HL-60 (cell line): Measurements from ENCODE around the gene NBL1.

Experiments
- SPI1 ChIP-seq: IDR thresholded peaks from 2 replicates; pipeline ENCODE4 v1.6.1; 2012; ENCODE audit warnings: low read depth, mild to moderate bottlenecking, borderline replicate concordance
- TF ChIP-seq, protein P1 (sequence below): IDR thresholded peaks from one replicate; pipeline ENCODE4 v1.5.1; 2011; ENCODE audit warnings: low read length, control low read depth, inconsistent platforms; ENCODE audit not compliant: insufficient read depth

GRCh38 chr1:19654386-19654785, 10.3 kb downstream of the NBL1 start:
- TF ChIP-seq, protein P1, sequence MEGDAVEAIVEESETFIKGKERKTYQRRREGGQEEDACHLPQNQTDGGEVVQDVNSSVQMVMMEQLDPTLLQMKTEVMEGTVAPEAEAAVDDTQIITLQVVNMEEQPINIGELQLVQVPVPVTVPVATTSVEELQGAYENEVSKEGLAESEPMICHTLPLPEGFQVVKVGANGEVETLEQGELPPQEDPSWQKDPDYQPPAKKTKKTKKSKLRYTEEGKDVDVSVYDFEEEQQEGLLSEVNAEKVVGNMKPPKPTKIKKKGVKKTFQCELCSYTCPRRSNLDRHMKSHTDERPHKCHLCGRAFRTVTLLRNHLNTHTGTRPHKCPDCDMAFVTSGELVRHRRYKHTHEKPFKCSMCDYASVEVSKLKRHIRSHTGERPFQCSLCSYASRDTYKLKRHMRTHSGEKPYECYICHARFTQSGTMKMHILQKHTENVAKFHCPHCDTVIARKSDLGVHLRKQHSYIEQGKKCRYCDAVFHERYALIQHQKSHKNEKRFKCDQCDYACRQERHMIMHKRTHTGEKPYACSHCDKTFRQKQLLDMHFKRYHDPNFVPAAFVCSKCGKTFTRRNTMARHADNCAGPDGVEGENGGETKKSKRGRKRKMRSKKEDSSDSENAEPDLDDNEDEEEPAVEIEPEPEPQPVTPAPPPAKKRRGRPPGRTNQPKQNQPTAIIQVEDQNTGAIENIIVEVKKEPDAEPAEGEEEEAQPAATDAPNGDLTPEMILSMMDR = no peak
- TF ChIP-seq SPI1 = no peak
